PFSK-1 (cell line): ENCODE results near the gene NME7.

Experiments used
- FOXP2 ChIP-seq: optimal IDR thresholded peaks from 2 replicates; pipeline ENCODE3; 2011; ENCODE audit warnings: borderline replicate concordance, control low read depth, inconsistent platforms; ENCODE audit not compliant: insufficient read depth; ENCODE audit errors: extremely low read length, extremely low read depth
- POLR2AphosphoS5 ChIP-seq: IDR thresholded peaks from 2 replicates; pipeline ENCODE4 v1.6.1; 2012; ENCODE audit warnings: low read depth, mild to moderate bottlenecking, control low read depth, low read length, moderate library complexity
- SIN3A ChIP-seq: IDR thresholded peaks from 2 replicates; pipeline ENCODE4 v1.6.1; 2012; ENCODE audit warnings: mild to moderate bottlenecking, low read length, moderate library complexity, borderline replicate concordance; ENCODE audit not compliant: insufficient read depth
- TAF1 ChIP-seq: IDR thresholded peaks from 2 replicates; pipeline ENCODE4 v1.6.1; 2012; ENCODE audit warnings: low read length, control low read depth, borderline replicate concordance; ENCODE audit not compliant: insufficient read depth
- TF ChIP-seq, protein P1 (sequence below), 2 experiments: IDR thresholded peaks; 2 replicates each; pipeline versions ENCODE4 v1.6.1 to v1.8.0; 2011 to 2012; ENCODE audit warnings: low read depth in 2 of 2, low read length in 2 of 2, control low read depth in 1 of 2, inconsistent platforms in 1 of 2, mild to moderate bottlenecking in 1 of 2, moderate library complexity in 1 of 2; ENCODE audit not compliant: insufficient read depth in 1 of 2

The NME7 gene

DNA sequence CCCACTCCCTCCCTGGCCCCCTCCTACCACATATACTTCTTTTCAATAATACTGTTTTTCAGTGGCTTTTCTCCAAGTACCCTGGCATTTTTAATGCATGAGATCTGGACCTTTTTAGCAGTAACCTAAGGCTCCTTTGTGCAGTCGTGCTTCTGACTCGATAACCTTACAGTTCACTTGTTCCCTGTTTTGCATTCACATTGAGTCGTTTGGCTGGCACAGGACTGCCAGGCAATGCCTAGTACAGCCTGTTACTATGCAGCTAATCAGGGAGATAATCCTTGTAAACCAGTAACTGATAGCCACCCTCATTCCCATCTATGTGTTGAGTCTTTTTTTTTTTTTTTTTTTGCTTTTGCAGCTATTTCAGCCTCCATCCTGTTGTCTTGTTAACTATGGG lies 257.4 kb downstream of the NME7 start:
- no peak for TF ChIP-seq FOXP2
- TF ChIP-seq SIN3A, result no peak
- no peak for TF ChIP-seq POLR2AphosphoS5
- TF ChIP-seq TAF1, result no peak
- TF ChIP-seq, protein P1, sequence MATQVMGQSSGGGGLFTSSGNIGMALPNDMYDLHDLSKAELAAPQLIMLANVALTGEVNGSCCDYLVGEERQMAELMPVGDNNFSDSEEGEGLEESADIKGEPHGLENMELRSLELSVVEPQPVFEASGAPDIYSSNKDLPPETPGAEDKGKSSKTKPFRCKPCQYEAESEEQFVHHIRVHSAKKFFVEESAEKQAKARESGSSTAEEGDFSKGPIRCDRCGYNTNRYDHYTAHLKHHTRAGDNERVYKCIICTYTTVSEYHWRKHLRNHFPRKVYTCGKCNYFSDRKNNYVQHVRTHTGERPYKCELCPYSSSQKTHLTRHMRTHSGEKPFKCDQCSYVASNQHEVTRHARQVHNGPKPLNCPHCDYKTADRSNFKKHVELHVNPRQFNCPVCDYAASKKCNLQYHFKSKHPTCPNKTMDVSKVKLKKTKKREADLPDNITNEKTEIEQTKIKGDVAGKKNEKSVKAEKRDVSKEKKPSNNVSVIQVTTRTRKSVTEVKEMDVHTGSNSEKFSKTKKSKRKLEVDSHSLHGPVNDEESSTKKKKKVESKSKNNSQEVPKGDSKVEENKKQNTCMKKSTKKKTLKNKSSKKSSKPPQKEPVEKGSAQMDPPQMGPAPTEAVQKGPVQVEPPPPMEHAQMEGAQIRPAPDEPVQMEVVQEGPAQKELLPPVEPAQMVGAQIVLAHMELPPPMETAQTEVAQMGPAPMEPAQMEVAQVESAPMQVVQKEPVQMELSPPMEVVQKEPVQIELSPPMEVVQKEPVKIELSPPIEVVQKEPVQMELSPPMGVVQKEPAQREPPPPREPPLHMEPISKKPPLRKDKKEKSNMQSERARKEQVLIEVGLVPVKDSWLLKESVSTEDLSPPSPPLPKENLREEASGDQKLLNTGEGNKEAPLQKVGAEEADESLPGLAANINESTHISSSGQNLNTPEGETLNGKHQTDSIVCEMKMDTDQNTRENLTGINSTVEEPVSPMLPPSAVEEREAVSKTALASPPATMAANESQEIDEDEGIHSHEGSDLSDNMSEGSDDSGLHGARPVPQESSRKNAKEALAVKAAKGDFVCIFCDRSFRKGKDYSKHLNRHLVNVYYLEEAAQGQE (IDR thresholded peaks at IDR 0.05; ENCODE audit: insufficient read depth in 1 of 2, low read depth in 2 of 2, low read length in 2 of 2), result no peak

DNA sequence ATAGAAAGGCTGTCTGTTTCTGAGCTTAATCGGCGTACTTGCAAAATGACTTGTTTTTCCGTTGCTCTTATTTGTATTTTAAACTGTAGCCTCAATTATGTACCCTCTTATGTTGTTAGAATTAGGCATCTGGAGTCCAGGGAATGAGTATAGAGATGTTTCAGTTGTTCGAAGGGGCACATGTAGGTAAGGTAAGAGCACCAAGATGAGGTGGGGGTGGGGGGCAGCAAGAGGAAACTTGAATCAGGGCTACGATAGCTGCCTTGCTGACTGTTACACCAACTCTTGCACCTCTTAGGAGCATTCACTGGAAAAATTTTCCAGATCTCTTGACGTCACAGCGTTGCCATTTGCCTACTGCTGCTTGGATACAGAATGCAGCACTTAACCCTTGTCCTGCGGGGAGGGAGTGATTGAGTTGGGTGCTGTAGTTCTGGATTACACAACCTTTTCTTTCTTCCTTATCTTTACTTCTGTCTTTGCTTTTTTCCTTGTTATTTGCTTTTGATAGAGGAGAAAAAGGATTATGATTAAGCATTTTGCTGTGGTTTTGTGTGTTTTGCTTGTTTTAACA lies 257.9 kb downstream of the NME7 start:
- TF ChIP-seq POLR2AphosphoS5 (no peak), FOXP2 (no peak), SIN3A (no peak), TAF1 (no peak)
- TF ChIP-seq, protein P1 (IDR thresholded peaks at IDR 0.05; ENCODE audit: insufficient read depth in 1 of 2, low read depth in 2 of 2, low read length in 2 of 2), result no peak

DNA sequence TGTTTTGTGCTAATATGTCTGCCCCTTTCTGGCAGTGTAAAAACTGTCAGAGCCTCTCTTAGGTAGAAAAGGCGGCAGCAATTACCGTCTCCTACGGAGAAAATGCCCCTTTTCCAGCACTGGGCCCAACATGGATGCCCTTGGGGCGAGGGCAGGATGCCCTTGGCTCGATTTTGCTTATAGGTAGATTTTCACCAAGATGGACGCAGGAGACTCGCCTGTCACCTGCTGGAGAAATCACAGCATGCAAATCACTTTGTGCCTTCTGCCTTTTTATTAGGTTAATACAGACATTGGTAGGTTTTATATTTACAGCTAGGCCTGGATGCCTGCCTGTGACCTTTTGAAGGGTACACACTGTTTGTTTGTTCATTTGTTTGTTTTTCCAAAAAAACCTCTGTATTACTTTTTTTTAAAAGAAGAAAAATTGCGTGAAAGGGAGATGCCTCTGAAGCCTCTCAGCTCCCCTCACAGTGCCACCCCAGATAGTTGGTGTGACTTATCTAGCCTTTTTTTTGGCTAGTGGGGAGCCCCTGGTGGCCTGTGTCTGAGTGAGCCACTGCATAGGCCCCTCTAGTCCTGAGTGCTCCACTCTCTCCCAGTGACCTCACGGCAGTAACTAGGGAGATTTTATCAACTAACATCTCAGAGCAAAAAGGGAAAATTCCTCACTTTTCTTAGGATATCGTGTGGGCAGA lies 258.6 kb downstream of the NME7 start:
- no peak for TF ChIP-seq TAF1
- TF ChIP-seq FOXP2, result no peak
- no peak for TF ChIP-seq POLR2AphosphoS5
- TF ChIP-seq, protein P1 (IDR thresholded peaks at IDR 0.05; ENCODE audit: insufficient read depth in 1 of 2, low read depth in 2 of 2, low read length in 2 of 2), result no peak
- no peak for TF ChIP-seq SIN3A

DNA sequence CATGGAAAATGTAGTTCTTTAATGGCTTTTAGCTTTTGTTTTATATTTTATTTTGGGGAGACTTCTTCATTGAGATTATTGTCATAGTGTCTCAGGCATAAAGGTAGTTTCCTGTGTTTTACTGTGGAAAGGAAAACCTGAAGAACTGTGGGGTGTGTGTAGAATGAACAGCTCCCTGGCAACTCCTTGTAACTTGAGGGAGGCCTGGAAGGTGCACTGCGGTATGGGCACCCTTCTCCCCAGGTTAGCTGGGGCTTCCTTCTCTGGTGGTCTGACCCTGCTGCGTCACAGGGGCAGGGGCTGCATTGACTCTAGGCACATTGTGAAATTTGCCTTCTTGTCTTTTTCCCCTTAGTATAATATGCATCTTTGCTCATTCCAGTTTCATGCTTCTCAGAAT lies 259.4 kb downstream of the NME7 start:
- TF ChIP-seq TAF1 (no peak), SIN3A (no peak), FOXP2 (no peak), POLR2AphosphoS5 (no peak)
- TF ChIP-seq, protein P1 (IDR thresholded peaks at IDR 0.05; ENCODE audit: insufficient read depth in 1 of 2, low read depth in 2 of 2, low read length in 2 of 2), result no peak
